A673 (cell line): Measurements from ENCODE around the gene AKAIN1. TPM values are rescaled to one million over a fixed set of nuclear protein-coding genes. Genes with fewer than 3 reads are reported as not detected.

Source experiments
- BruUV-seq: library from RNA; stranded (reverse); fragments of 400-500 nt; replicated peaks from 2 replicates; lab custom pipeline; 2021; lab: Mats Ljungman, UMichigan
- CTCF ChIA-PET: fragments of 300-600 bp; sonication (Branson Sonifier 250); formaldehyde crosslinking; loops from one replicate; lab custom pipeline; 2022; ENCODE audit warnings: antibody characterized with exemption; lab: Charles Lee
- POLR2A ChIA-PET: fragments of 300-600 bp; sonication (Branson Sonifier 250); formaldehyde crosslinking; loops from one replicate; lab custom pipeline; 2022; ENCODE audit warnings: antibody characterized with exemption; ENCODE audit not compliant: low non-redundant PET; lab: Charles Lee
- DNase-seq: peaks from one replicate; pipeline ENCODE4 v3.0.0-alpha.2; 2015; ENCODE audit warnings: low spot score
- H3K27ac ChIP-seq: fragments of 200-600 bp; sonication (generic); 2 replicates; pipeline ENCODE4 v1.5.1; 2016; ENCODE audit warnings: mixed run types, low read depth, mild to moderate bottlenecking, mixed read lengths, antibody characterized with exemption, low read length; ENCODE audit not compliant: poor library complexity, severe bottlenecking
- H3K27me3 ChIP-seq: fragments of 200-600 bp; sonication (generic); replicated peaks from 2 replicates; pipeline ENCODE4 v1.6.1; 2017; ENCODE audit warnings: mixed run types, low read depth, mild to moderate bottlenecking, mixed read lengths, antibody characterized with exemption, low read length; ENCODE audit not compliant: insufficient read depth, poor library complexity
- H3K36me3 ChIP-seq: fragments of 200-600 bp; sonication (generic); 2 replicates; pipeline ENCODE4 v1.6.1; 2016; ENCODE audit warnings: mixed run types, mild to moderate bottlenecking, mixed read lengths, antibody characterized with exemption, low read length; ENCODE audit not compliant: insufficient read depth, poor library complexity, severe bottlenecking
- H3K4me1 ChIP-seq: fragments of 200-600 bp; sonication (generic); 2 replicates; pipeline ENCODE4 v1.6.1; 2017; ENCODE audit warnings: mixed run types, mild to moderate bottlenecking, mixed read lengths, antibody characterized with exemption, low read length; ENCODE audit not compliant: insufficient read depth, poor library complexity, severe bottlenecking
- H3K4me3 ChIP-seq: fragments of 200-600 bp; sonication (generic); 2 replicates; pipeline ENCODE4 v1.5.1; 2016; ENCODE audit warnings: low read depth, mixed run types, mild to moderate bottlenecking, mixed read lengths, low read length; ENCODE audit not compliant: poor library complexity, severe bottlenecking
- H3K9me3 ChIP-seq: fragments of 200-600 bp; sonication (generic); 2 replicates; pipeline ENCODE4 v1.6.1; 2016; ENCODE audit warnings: mixed run types, low read depth, mild to moderate bottlenecking, mixed read lengths, antibody characterized with exemption, low read length; ENCODE audit not compliant: poor library complexity, severe bottlenecking
- CTCF ChIP-seq: fragments of 300-800, 200-600 bp; sonication (generic); conservative IDR thresholded peaks from 2 replicates; pipeline ENCODE4 v1.5.1; 2017; ENCODE audit warnings: low read depth, mild to moderate bottlenecking, antibody characterized with exemption, low read length, moderate library complexity, mixed read lengths
- EZH2 ChIP-seq: fragments of 200-600 bp; sonication (generic); IDR thresholded peaks from 2 replicates; pipeline ENCODE4 v1.6.1; 2017; ENCODE audit warnings: borderline replicate concordance, low read depth, mild to moderate bottlenecking, mixed read lengths, antibody characterized with exemption, low read length; ENCODE audit not compliant: poor library complexity, severe bottlenecking
- intact Hi-C: fragments of 100-400 bp; cut with micrococcal nuclease; formaldehyde crosslinking; loops from one replicate; pipeline ENCODE4 v1.10.0; 2022; ENCODE audit not compliant: unreplicated experiment
- total RNA-seq: library from RNA; stranded (reverse); gene quantifications from 2 replicates; pipeline ENCODE4 v1.2.3, GENCODE V29; 2021

The AKAIN1 gene
- total RNA-seq, 1 experiment from 2014 or later, result not detected

GRCh38 chr18:5159080-5159479 lies 38.0 kb downstream of the AKAIN1 start:
- H3K4me1 ChIP-seq, result no peaks in the 10 kb centered on the region
- intact Hi-C loops, result no loop called here
- no peaks in the 10 kb centered on the region for H3K36me3 ChIP-seq
- BruUV-seq, result no TSS peak
- H3K27ac ChIP-seq, result no peak overlapping the region
- POLR2A ChIA-PET, result no interaction called here
- peaks cover 60% of the 10 kb centered on the region for H3K27me3 ChIP-seq
- H3K9me3 ChIP-seq, result no peaks in the 10 kb centered on the region
- H3K4me3 ChIP-seq, result no peak overlapping the region
- CTCF ChIA-PET, result no interaction called here
- TF ChIP-seq CTCF, result no peak
- TF ChIP-seq EZH2, result no peak
- no peak for DNase-seq

- no TSS peak for BruUV-seq
- POLR2A ChIA-PET, result no interaction called here
- intact Hi-C loops, result no loop called here
- H3K36me3 ChIP-seq, result no peaks in the 10 kb centered on the region
- H3K27ac ChIP-seq, result no peak overlapping the region
- TF ChIP-seq EZH2 (no peak), CTCF (no peak)
- H3K4me3 ChIP-seq, result no peak overlapping the region
- no peaks in the 10 kb centered on the region for H3K4me1 ChIP-seq
- no peaks in the 10 kb centered on the region for H3K9me3 ChIP-seq
- CTCF ChIA-PET, result no interaction called here
- peaks cover 62% of the 10 kb centered on the region for H3K27me3 ChIP-seq
- no peak for DNase-seq
Measured at GRCh38 chr18:5158587-5158986, 38.5 kb downstream of the AKAIN1 start.

GRCh38 chr18:5158172-5158571 lies 38.9 kb downstream of the AKAIN1 start:
- CTCF ChIA-PET, result no interaction called here
- no peak for TF ChIP-seq EZH2
- no peak for TF ChIP-seq CTCF
- intact Hi-C loops, result no loop called here
- Histone ChIP-seq H3K4me1 (no peaks in the 10 kb centered on the region), H3K9me3 (no peaks in the 10 kb centered on the region), H3K27ac (no peak overlapping the region), H3K36me3 (no peaks in the 10 kb centered on the region), H3K27me3 (peaks cover 66% of the 10 kb centered on the region), H3K4me3 (no peak overlapping the region)
- POLR2A ChIA-PET, result no interaction called here
- BruUV-seq, result no TSS peak
- DNase-seq, result no peak
